SW 1271 (cell line): ENCODE data around the gene IKBKG.
"Not testable (repeated sequence)": the region's sequence is repeated elsewhere in the genome, so short reads cannot be mapped to it uniquely, and the experiment has no call there.

ENCODE experiments used
- DNase-seq, 2 experiments: peaks; one replicate each; lab custom pipeline; 2025; lab: John Stamatoyannopoulos, UW

Gene IKBKG

GRCh38 chrX:154558896-154559295 is 11.5 kb downstream of the IKBKG start:
- not testable (repeated sequence) for DNase-seq

GRCh38 chrX:154560326-154560725 is 12.9 kb downstream of the IKBKG start:
- DNase-seq = not testable (repeated sequence)

- DNase-seq = not testable (repeated sequence)
These were observed 14.9 kb downstream of the IKBKG start for GRCh38 chrX:154562295-154562694.

GRCh38 chrX:154570361-154570760 is 22.9 kb downstream of the IKBKG start:
- DNase-seq = not testable (repeated sequence)

- DNase-seq = not testable (repeated sequence)
These were observed 25.6 kb downstream of the IKBKG start for GRCh38 chrX:154573061-154573460.

- DNase-seq = not testable (repeated sequence)
These were observed 27.7 kb downstream of the IKBKG start for GRCh38 chrX:154575076-154575475.

GRCh38 chrX:154582994-154583393 is 35.6 kb downstream of the IKBKG start:
- not testable (repeated sequence) for DNase-seq

- not testable (repeated sequence) for DNase-seq
These were observed 37.3 kb downstream of the IKBKG start, which contains the start of gene CTAG1A for GRCh38 chrX:154584585-154585183. Gene CTAG1A, plus strand, starts transcription at chrX:154585133. Its CDS starts 74 bp downstream, at chrX:154585207.

- not testable (repeated sequence) for DNase-seq
These were observed 43.0 kb downstream of the IKBKG start for GRCh38 chrX:154590415-154590814.

- DNase-seq = no peak
These were observed 45.1 kb downstream of the IKBKG start for GRCh38 chrX:154592505-154592904.

GRCh38 chrX:154593201-154593600 is 45.8 kb downstream of the IKBKG start:
- no peak for DNase-seq

GRCh38 chrX:154594491-154594890 is 47.1 kb downstream of the IKBKG start:
- no peak for DNase-seq

- no peak for DNase-seq
These were observed 48.3 kb downstream of the IKBKG start for GRCh38 chrX:154595559-154596249.

GRCh38 chrX:154596290-154596929 is 49.0 kb downstream of the IKBKG start:
- DNase-seq = peak; percentile 31 to 63

- no peak for DNase-seq
These were observed 49.8 kb downstream of the IKBKG start for GRCh38 chrX:154597221-154597620.

GRCh38 chrX:154598656-154599055 is 51.2 kb downstream of the IKBKG start:
- no peak for DNase-seq

GRCh38 chrX:154599531-154599930 is 52.1 kb downstream of the IKBKG start:
- DNase-seq = no peak

GRCh38 chrX:154600759-154601374 is 53.4 kb downstream of the IKBKG start:
- DNase-seq = no peak

- DNase-seq = no peak
These were observed 54.8 kb downstream of the IKBKG start for GRCh38 chrX:154602226-154602625.

GRCh38 chrX:154602766-154603437 is 55.5 kb downstream of the IKBKG start:
- DNase-seq = no peak

- DNase-seq = peak; percentile 52 to 86
These were observed 56.3 kb downstream of the IKBKG start for GRCh38 chrX:154603438-154604430.
